HG02852 (cell line): ENCODE measurements around the gene TPP1.

Source experiments
- ATAC-seq: cut with Tn5 transposase; IDR thresholded peaks from one replicate; pipeline ENCODE4 v1.9.1; 2021; ENCODE audit warnings: mild to moderate bottlenecking, moderate library complexity; ENCODE audit not compliant: unreplicated experiment

TPP1 gene

GRCh38 chr11:6566704-6567370 lies 52.4 kb downstream of the TPP1 start:
- ATAC-seq, result no peak

DNA sequence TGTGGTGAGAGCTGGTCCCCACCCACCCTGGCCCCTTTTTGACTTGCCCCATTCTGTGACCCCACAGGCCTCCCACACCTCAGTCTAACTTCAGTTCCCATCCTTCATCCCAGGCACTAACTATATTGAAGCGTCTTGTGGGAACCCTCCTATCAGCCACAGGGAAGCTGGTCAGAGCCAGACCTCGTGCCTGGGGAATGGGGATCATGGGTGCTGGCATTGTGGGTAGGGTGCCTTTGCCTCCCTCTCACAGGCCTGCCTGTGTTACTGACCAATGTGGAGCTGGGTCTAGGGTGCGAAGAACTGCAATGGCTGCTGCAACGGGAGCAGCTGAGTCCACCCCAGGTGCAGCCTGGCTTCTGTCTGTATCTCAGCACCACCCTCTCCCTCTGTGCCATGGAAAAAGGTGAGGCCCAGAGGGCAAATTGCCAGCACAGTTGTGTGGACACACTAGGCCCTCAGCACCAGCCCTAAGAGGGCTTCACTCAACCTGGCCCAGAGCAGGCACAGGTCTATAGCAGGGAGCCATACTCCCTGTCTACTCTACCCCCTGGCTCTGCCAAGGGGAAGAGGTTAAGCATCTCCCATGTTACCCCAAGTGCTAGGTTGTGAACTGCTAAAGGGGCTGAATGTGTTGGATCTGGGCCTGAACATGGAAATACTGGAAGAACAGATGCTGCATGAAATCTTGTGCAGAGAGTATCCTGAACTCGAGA lies 53.1 kb downstream of the TPP1 start:
- no peak for ATAC-seq

DNA sequence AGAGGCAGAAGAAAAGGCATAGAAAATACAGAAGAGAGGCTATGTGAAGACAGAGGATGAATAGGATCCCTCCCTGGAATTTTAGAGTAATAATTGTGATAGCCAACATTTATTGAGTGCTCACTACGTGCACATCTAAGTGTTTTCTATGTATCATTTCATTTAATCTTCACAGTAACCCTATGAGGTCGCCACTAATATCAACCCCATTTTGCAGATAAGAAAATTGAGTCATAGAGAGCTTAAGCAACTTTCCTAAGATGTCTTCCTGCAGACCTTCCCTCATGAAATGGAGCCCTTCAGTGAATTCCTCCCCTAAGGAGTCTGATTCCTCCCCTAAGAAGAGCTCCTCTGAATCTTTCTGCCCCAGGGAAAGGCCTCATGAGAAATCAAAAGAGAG lies 53.9 kb downstream of the TPP1 start:
- no peak for ATAC-seq

DNA sequence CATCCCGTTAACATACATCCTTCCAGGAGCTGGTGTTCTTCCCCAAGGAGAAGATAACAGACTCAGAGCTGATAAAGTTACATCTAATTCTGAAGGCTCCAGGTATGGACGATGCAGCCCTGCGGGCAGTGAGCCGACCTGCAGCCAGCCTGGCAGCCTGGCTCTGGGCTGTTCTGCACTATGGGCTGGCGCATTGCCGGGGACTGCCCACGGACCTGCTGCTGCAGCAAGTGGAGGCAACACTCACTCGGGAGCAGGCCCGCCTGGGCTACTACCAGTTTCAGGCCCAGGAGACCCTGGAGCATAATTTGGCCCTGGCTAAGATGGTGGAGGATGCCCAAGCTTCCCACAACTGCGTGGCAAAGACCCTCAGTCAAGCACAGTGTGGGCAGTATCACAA lies 55.6 kb downstream of the TPP1 start:
- ATAC-seq, result no peak

- no peak for ATAC-seq
Observed at GRCh38 chr11:6563121-6563619, 56.1 kb downstream of the TPP1 start.
